Osteoblast (primary cell): ENCODE measurements around the gene FAM3B. TPM values are rescaled to one million over a fixed set of nuclear protein-coding genes. Genes with fewer than 3 reads are reported as not detected.

ENCODE experiments used
- DNase-seq: peaks from one replicate; pipeline ENCODE4 v3.0.0; 2011; ENCODE audit warnings: low spot score, mixed read lengths; ENCODE audit not compliant: insufficient read length; ENCODE audit errors: missing footprints
- H2AFZ ChIP-seq: 2 replicates; pipeline ENCODE4 v1.6.0; 2011; ENCODE audit warnings: mild to moderate bottlenecking, low read length
- H3K27ac ChIP-seq: 2 replicates; pipeline ENCODE4 v1.5.1; 2011; ENCODE audit warnings: mild to moderate bottlenecking, low read depth, low read length, moderate library complexity
- H3K27me3 ChIP-seq: 2 replicates; pipeline ENCODE4 v1.6.0; 2012; ENCODE audit warnings: mild to moderate bottlenecking, control low read depth, inconsistent platforms, low read length, moderate library complexity; ENCODE audit not compliant: insufficient read depth
- H3K36me3 ChIP-seq: 2 replicates; pipeline ENCODE4 v1.5.1; 2011; ENCODE audit warnings: mild to moderate bottlenecking, low read length, control low read depth, moderate library complexity; ENCODE audit not compliant: insufficient read depth
- H3K4me1 ChIP-seq: 2 replicates; pipeline ENCODE4 v1.5.1; 2011; ENCODE audit warnings: mild to moderate bottlenecking, low read length, control low read depth, moderate library complexity; ENCODE audit not compliant: insufficient read depth
- H3K4me2 ChIP-seq: 2 replicates; pipeline ENCODE4 v1.6.0; 2011; ENCODE audit warnings: mild to moderate bottlenecking, low read length; ENCODE audit not compliant: insufficient read depth
- H3K4me3 ChIP-seq: fragments of 200-600 bp; sonication (generic); 3 replicates; pipeline ENCODE4 v1.5.1; 2012; ENCODE audit warnings: mild to moderate bottlenecking, low read length, inconsistent platforms; ENCODE audit not compliant: insufficient read depth
- H3K79me2 ChIP-seq: 2 replicates; pipeline ENCODE4 v1.6.0; 2012; ENCODE audit warnings: mild to moderate bottlenecking, low read length, control low read depth, inconsistent platforms; ENCODE audit not compliant: insufficient read depth
- H3K9me3 ChIP-seq: 2 replicates; pipeline ENCODE4 v1.5.1; 2011; ENCODE audit warnings: low read depth, low read length, control low read depth
- H4K20me1 ChIP-seq: 2 replicates; pipeline ENCODE4 v1.6.0; 2012; ENCODE audit warnings: mild to moderate bottlenecking, low read length, control low read depth; ENCODE audit not compliant: insufficient read depth
- CTCF ChIP-seq: IDR thresholded peaks from 2 replicates; pipeline ENCODE4 v1.5.1; 2011; ENCODE audit warnings: mild to moderate bottlenecking, low read depth, low read length, moderate library complexity; ENCODE audit errors: extremely low read depth
- total RNA-seq: library from RNA; depleted of rRNA; stranded (reverse); fragments of >200 nt; gene quantifications from 2 replicates; pipeline ENCODE4 v1.2.3, GENCODE V29; 2012

FAM3B gene
- total RNA-seq, 1 donor = not detected

GRCh38 chr21:41398831-41399230 lies 82.2 kb downstream of the FAM3B start:
- no peaks in the 10 kb centered on the region for H3K9me3 ChIP-seq
- H3K27ac ChIP-seq = no peak overlapping the region
- no peak overlapping the region for H3K4me3 ChIP-seq
- no peak overlapping the region for H3K4me2 ChIP-seq
- H4K20me1 ChIP-seq = no peaks in the 10 kb centered on the region
- no peaks in the 10 kb centered on the region for H3K4me1 ChIP-seq
- DNase-seq = no peak
- no peaks in the 10 kb centered on the region for H3K27me3 ChIP-seq
- H3K79me2 ChIP-seq = no peaks in the 10 kb centered on the region
- H2AFZ ChIP-seq = no peak overlapping the region
- TF ChIP-seq CTCF = no peak
- no peaks in the 10 kb centered on the region for H3K36me3 ChIP-seq

- no peak overlapping the region for H2AFZ ChIP-seq
- no peak for DNase-seq
- H3K4me3 ChIP-seq = no peak overlapping the region
- no peaks in the 10 kb centered on the region for H4K20me1 ChIP-seq
- no peak for TF ChIP-seq CTCF
- no peaks in the 10 kb centered on the region for H3K36me3 ChIP-seq
- H3K79me2 ChIP-seq = no peaks in the 10 kb centered on the region
- H3K27ac ChIP-seq = no peak overlapping the region
- no peak overlapping the region for H3K4me2 ChIP-seq
- no peaks in the 10 kb centered on the region for H3K27me3 ChIP-seq
- H3K9me3 ChIP-seq = no peaks in the 10 kb centered on the region
- no peaks in the 10 kb centered on the region for H3K4me1 ChIP-seq
These were observed 82.7 kb downstream of the FAM3B start for GRCh38 chr21:41399246-41399800.

- DNase-seq = no peak
- no peaks in the 10 kb centered on the region for H3K4me1 ChIP-seq
- no peak overlapping the region for H3K4me2 ChIP-seq
- no peak overlapping the region for H2AFZ ChIP-seq
- no peak overlapping the region for H3K4me3 ChIP-seq
- H3K79me2 ChIP-seq = no peaks in the 10 kb centered on the region
- no peak for TF ChIP-seq CTCF
- H3K27me3 ChIP-seq = no peaks in the 10 kb centered on the region
- H4K20me1 ChIP-seq = no peaks in the 10 kb centered on the region
- H3K9me3 ChIP-seq = no peaks in the 10 kb centered on the region
- H3K27ac ChIP-seq = no peak overlapping the region
- no peaks in the 10 kb centered on the region for H3K36me3 ChIP-seq
These were observed 85.6 kb downstream of the FAM3B start for GRCh38 chr21:41402231-41402630.

- no peaks in the 10 kb centered on the region for H3K4me1 ChIP-seq
- no peak overlapping the region for H3K4me2 ChIP-seq
- TF ChIP-seq CTCF = no peak
- H4K20me1 ChIP-seq = no peaks in the 10 kb centered on the region
- H3K27me3 ChIP-seq = no peaks in the 10 kb centered on the region
- no peak overlapping the region for H3K27ac ChIP-seq
- no peak for DNase-seq
- H2AFZ ChIP-seq = no peak overlapping the region
- no peaks in the 10 kb centered on the region for H3K79me2 ChIP-seq
- no peaks in the 10 kb centered on the region for H3K36me3 ChIP-seq
- H3K4me3 ChIP-seq = no peak overlapping the region
- H3K9me3 ChIP-seq = no peaks in the 10 kb centered on the region
These were observed 86.2 kb downstream of the FAM3B start for GRCh38 chr21:41402796-41403195.
